ENCODE data around the gene DMRTA2.

DMRTA2 gene

GRCh38 chr1:50371749-50372148 is 51.5 kb downstream of the DMRTA2 start:
- no peak for DNase-seq

- no peak for DNase-seq
Measured at GRCh38 chr1:50369830-50370229, 53.4 kb downstream of the DMRTA2 start.

- no peak for DNase-seq
Measured at GRCh38 chr1:50369008-50369634, 54.1 kb downstream of the DMRTA2 start.

GRCh38 chr1:50368179-50369007 is 54.9 kb downstream of the DMRTA2 start:
- DNase-seq: peak; percentile 21
